ENCODE results near the gene TPH2. TPM values are rescaled to one million over a fixed set of nuclear protein-coding genes. Genes with fewer than 3 reads are reported as not detected.
A peak's percentile ranks its signal among the peaks of the same experiment; 100 is the strongest.

TPH2 gene
- total RNA-seq, 1 experiment from 2014 or later, result 0.66 TPM

- Histone ChIP-seq H3K18ac (ENCODE audit: insufficient read length, low read depth, low read length) (no peak overlapping the region), H2AFZ (ENCODE audit: low read length) (no peak overlapping the region), H3T11ph (ENCODE audit: low read length) (no peak overlapping the region), H3K23ac (ENCODE audit: insufficient read length, low read depth, low read length) (no peak overlapping the region), H3K9ac (ENCODE audit: extremely low read depth, insufficient read length, low read length) (no peak overlapping the region), H4K91ac (ENCODE audit: insufficient read length, low read depth, low read length) (no peak overlapping the region), H4K5ac (ENCODE audit: insufficient read length, low read depth, low read length) (no peak overlapping the region), H3K23me2 (ENCODE audit: insufficient read length, low read depth, low read length, poor library complexity, severe bottlenecking) (no peaks in the 10 kb centered on the region), H2BK20ac (ENCODE audit: low read depth, low read length, poor library complexity, severe bottlenecking) (no peak overlapping the region), H3K56ac (ENCODE audit: insufficient read length, low read depth, low read length) (no peak overlapping the region), H3K14ac (ENCODE audit: insufficient read depth, low read length) (no peak overlapping the region), H3K4ac (ENCODE audit: low read depth, low read length) (no peak overlapping the region), H4K8ac (replicated peaks; ENCODE audit: insufficient read length, low read depth, low read length) (no peak overlapping the region), H3K4me1 (ENCODE audit: insufficient read depth, low read length) (peaks cover 8% of the 10 kb centered on the region), H3K27ac (ENCODE audit: insufficient read length, low read depth, low read length) (no peak overlapping the region), H2BK120ac (ENCODE audit: low read depth, low read length, poor library complexity, severe bottlenecking) (no peak overlapping the region), H2AK5ac (ENCODE audit: insufficient read length, low read length) (no peak overlapping the region), H2BK5ac (ENCODE audit: insufficient read length, low read length) (no peak overlapping the region), H4K20me1 (ENCODE audit: control insufficient read depth, insufficient read depth, insufficient read length) (no peaks in the 10 kb centered on the region), H2BK15ac (ENCODE audit: low read depth, low read length) (no peak overlapping the region), H3K9me3 (ENCODE audit: control insufficient read depth, low read depth, low read length) (no peaks in the 10 kb centered on the region), H3K79me2 (ENCODE audit: insufficient read depth, low read length) (no peaks in the 10 kb centered on the region), H2BK12ac (ENCODE audit: insufficient read length, low read depth, low read length) (no peak overlapping the region), H3K79me1 (ENCODE audit: insufficient read depth, low read depth, low read length, poor library complexity, severe bottlenecking) (no peaks in the 10 kb centered on the region), H3K27me3 (ENCODE audit: insufficient read depth, low read length) (no peaks in the 10 kb centered on the region), H3K4me2 (ENCODE audit: insufficient read depth, insufficient read length, low read length) (no peak overlapping the region)
- Mint-ChIP-seq H3K27ac (peak overlapping the region in 1 of 3 experiments; percentile 56; a peak in 3 of 7 replicates), H3K36me3 (ENCODE audit: insufficient read depth in 1 of 3, low read depth in 3 of 3) (no peaks in the 10 kb centered on the region), H3K4me1 (peaks cover 41 to 49% of the 10 kb centered on the region in 2 experiments), H3K9me3 (no peaks in the 10 kb centered on the region), H3K4me3 (no peak overlapping the region), H3K27me3 (ENCODE audit: low read depth) (no peaks in the 10 kb centered on the region)
- WGBS (ENCODE audit: extremely low coverage, insufficient read length, low lambda C conversion rate), result no CpG with 5 or more reads among the region's 4 CpGs
- no peak for TF ChIP-seq CTCF (conservative IDR thresholded peaks at IDR 0.05)
- no peak for DNase-seq
Measured at GRCh38 chr12:71958993-71959578, 20.4 kb downstream of the TPH2 start.

Data from H9 (cell line).